Osteocyte (in vitro differentiated cells): ENCODE measurements around the gene SERPINA1. TPM values are rescaled to one million over a fixed set of nuclear protein-coding genes. Genes with fewer than 3 reads are reported as not detected.

Experiments used
- DNase-seq: peaks from one replicate; pipeline ENCODE4 v3.0.0; 2021; ENCODE audit warnings: mixed read lengths; ENCODE audit not compliant: unreplicated experiment; ENCODE audit errors: extremely low spot score
- H3K27ac Mint-ChIP-seq: one replicate; pipeline ENCODE4 v1.8.0; 2021; ENCODE audit warnings: mild to moderate bottlenecking, mixed read lengths; ENCODE audit not compliant: unreplicated experiment
- H3K27me3 Mint-ChIP-seq: one replicate; pipeline ENCODE4 v1.8.0; 2021; ENCODE audit warnings: mixed read lengths; ENCODE audit not compliant: unreplicated experiment
- H3K36me3 Mint-ChIP-seq: one replicate; pipeline ENCODE4 v1.8.0; 2021; ENCODE audit warnings: mixed read lengths; ENCODE audit not compliant: unreplicated experiment
- H3K4me1 Mint-ChIP-seq: one replicate; pipeline ENCODE4 v1.8.0; 2021; ENCODE audit warnings: mixed read lengths; ENCODE audit not compliant: unreplicated experiment
- H3K4me3 Mint-ChIP-seq: one replicate; pipeline ENCODE4 v1.8.0; 2021; ENCODE audit warnings: mild to moderate bottlenecking, moderate library complexity, mixed read lengths; ENCODE audit not compliant: unreplicated experiment
- H3K9me3 Mint-ChIP-seq: one replicate; pipeline ENCODE4 v1.8.0; 2021; ENCODE audit warnings: mixed read lengths; ENCODE audit not compliant: unreplicated experiment
- CTCF ChIP-seq: fragments of 200-600 bp; sonication (generic); IDR thresholded peaks from 2 replicates; pipeline ENCODE4 v1.5.0; 2021; ENCODE audit warnings: antibody characterized with exemption, mild to moderate bottlenecking, moderate library complexity
- long read RNA-seq: library from polyadenylated mRNA; unstranded; transcript quantifications from one replicate; pipeline ENCODE4 v2.0.0, GENCODE V29; 2021
- total RNA-seq: library from RNA; stranded (reverse); gene quantifications from 2 replicates; pipeline ENCODE4 v1.2.1, GENCODE V29; 2021

Gene SERPINA1
- not detected in 2 replicates for total RNA-seq
- long read RNA-seq = 0 reads

- Mint-ChIP-seq H3K4me3 (no peak within 1 kb of the TSS), H3K4me1 (no peaks in the 10 kb centered on the region), H3K9me3 (no peaks in the 10 kb centered on the region), H3K36me3 (no peaks in the 10 kb centered on the region), H3K27me3 (no peaks in the 10 kb centered on the region), H3K27ac (no peak within 1 kb of the TSS)
- no peak for DNase-seq
- no peak for TF ChIP-seq CTCF
Observed at GRCh38 chr14:94388384-94389103, at the start of gene SERPINA1. TSS of gene SERPINA1 (minus strand) at chr14:94388602. CDS start at chr14:94383237, 5,365 bp downstream.

DNA sequence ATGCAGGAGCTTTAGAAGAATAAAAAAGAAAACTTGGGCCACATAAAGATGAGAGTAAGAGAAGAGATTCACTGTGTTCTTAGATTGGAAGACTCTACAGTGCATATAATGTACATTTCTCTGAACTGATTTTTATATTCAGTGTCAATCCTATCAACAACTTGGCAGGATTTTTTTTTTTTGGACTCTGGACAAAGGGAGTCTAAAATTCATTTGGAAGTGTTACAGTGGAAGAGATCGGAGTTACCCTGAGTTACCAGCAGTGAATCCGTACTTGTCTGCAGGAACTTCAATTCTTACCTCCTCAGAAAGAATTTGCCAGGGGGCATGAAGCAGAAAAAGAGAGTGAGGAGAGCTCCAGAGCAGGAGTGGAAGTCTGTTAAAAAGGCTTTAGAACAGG, 40.2 kb upstream of the SERPINA1 start:
- no peaks in the 10 kb centered on the region for H3K36me3 Mint-ChIP-seq
- H3K27me3 Mint-ChIP-seq = peaks cover 43% of the 10 kb centered on the region
- H3K27ac Mint-ChIP-seq = no peak overlapping the region
- H3K9me3 Mint-ChIP-seq = no peaks in the 10 kb centered on the region
- no peaks in the 10 kb centered on the region for H3K4me1 Mint-ChIP-seq
- DNase-seq = no peak
- TF ChIP-seq CTCF = no peak
- H3K4me3 Mint-ChIP-seq = no peak overlapping the region

DNA sequence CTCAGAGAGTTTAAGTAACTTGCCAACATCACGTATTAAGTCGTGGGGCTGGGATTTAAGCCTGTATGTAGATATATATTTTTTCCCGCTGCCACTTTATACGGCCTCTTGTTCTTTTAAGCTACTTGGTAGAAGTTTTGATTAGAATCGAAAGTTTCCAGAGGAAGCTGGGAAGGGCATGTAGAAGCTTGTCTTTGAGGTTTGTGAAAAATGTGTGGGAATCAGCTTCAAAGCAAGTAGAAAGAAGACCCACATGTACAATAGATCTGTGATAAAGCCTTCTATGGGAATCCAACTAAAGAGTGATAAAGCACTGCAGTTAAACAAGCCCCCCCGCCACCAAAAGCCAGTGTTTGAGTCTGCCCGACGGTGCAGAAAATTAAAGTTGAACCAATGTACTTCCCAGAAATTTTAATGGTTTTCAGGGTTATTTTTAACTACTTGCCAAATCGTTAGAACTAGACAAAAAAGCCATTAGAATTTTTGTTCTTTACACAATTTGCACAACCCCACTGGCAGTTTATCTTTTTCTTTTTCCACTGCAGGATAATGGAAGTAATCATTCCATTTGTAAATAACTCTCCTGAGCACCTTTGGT, 38.7 kb upstream of the SERPINA1 start:
- H3K4me1 Mint-ChIP-seq = no peaks in the 10 kb centered on the region
- peak; percentile 10 for DNase-seq
- peaks cover 44% of the 10 kb centered on the region for H3K27me3 Mint-ChIP-seq
- no peak overlapping the region for H3K27ac Mint-ChIP-seq
- H3K9me3 Mint-ChIP-seq = no peaks in the 10 kb centered on the region
- H3K4me3 Mint-ChIP-seq = no peak overlapping the region
- no peak for TF ChIP-seq CTCF
- H3K36me3 Mint-ChIP-seq = no peaks in the 10 kb centered on the region

DNA sequence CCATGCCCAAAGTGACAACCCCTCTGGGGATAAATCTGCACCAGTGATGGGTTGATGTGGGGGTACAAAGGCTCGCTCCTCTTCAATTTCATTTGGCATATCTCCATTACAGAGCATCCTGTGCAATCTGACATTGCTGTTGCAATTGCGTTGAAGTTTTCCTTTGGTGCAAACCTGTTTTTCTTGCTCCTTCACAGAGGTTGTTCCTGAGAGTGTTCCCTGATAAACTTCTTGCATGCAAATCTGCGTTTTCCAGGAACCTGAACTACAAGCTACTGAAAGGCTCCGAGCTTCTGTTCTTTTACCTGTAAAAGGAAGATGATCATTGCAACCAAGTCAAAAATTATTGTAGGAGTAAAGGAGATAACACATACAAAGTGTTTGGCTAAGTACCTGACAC, 38.1 kb upstream of the SERPINA1 start:
- H3K27ac Mint-ChIP-seq = no peak overlapping the region
- peaks cover 43% of the 10 kb centered on the region for H3K27me3 Mint-ChIP-seq
- no peak for TF ChIP-seq CTCF
- H3K4me3 Mint-ChIP-seq = no peak overlapping the region
- no peaks in the 10 kb centered on the region for H3K36me3 Mint-ChIP-seq
- no peak for DNase-seq
- no peaks in the 10 kb centered on the region for H3K9me3 Mint-ChIP-seq
- H3K4me1 Mint-ChIP-seq = no peaks in the 10 kb centered on the region

DNA sequence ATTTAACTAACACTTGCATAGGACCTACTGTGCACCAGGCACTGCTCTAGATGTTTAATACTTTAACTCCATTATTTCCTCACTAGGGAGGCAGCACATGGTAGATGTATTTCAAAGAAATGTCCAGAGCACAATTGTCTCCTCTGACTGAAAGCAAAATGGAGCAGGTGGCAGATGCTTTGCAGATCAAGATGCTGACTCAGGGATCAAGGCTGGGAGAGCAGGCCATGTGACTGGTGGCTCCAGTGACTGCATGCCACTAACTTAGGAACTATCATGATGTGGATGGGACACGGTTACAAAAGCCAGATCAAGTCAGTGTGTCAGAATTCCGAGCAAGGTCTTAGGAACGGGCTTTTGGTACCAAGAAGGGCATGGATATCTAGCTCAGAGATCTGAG, 36.0 kb upstream of the SERPINA1 start:
- H3K27me3 Mint-ChIP-seq = peaks cover 49% of the 10 kb centered on the region
- TF ChIP-seq CTCF = no peak
- H3K4me1 Mint-ChIP-seq = no peaks in the 10 kb centered on the region
- H3K36me3 Mint-ChIP-seq = no peaks in the 10 kb centered on the region
- no peak overlapping the region for H3K4me3 Mint-ChIP-seq
- no peak for DNase-seq
- no peaks in the 10 kb centered on the region for H3K9me3 Mint-ChIP-seq
- H3K27ac Mint-ChIP-seq = no peak overlapping the region
